Activated CD8-positive, alpha-beta memory T cell treated with anti-CD3 and anti-CD28 coated beads, Interleukin-2, amount 50 U/mL, for 48 hours (primary cell): ENCODE results near the gene EGFL8.
A peak's percentile ranks its signal among the peaks of the same experiment; 100 is the strongest.
"Not testable (repeated sequence)": the region's sequence is repeated elsewhere in the genome, so short reads cannot be mapped to it uniquely, and the experiment has no call there.

ENCODE experiments used
- DNase-seq: peaks from one replicate; pipeline ENCODE4 v3.0.0-alpha.2; 2020

EGFL8 gene

GRCh38 chr6:32185681-32186131 is 21.3 kb downstream of the EGFL8 start:
- peak; percentile 68 for DNase-seq

- DNase-seq, result not testable (repeated sequence)
Measured at GRCh38 chr6:32186151-32186840, 21.9 kb downstream of the EGFL8 start.

- no peak for DNase-seq
Measured at GRCh38 chr6:32187009-32187709, 22.8 kb downstream of the EGFL8 start.

GRCh38 chr6:32187725-32188380 is 23.5 kb downstream of the EGFL8 start:
- DNase-seq, result not testable (repeated sequence)

- no peak for DNase-seq
Measured at GRCh38 chr6:32188381-32189068, 24.1 kb downstream of the EGFL8 start.

- no peak for DNase-seq
Measured at GRCh38 chr6:32189069-32189741, 24.8 kb downstream of the EGFL8 start.

GRCh38 chr6:32189742-32190053 is 25.3 kb downstream of the EGFL8 start:
- DNase-seq, result no peak

GRCh38 chr6:32190054-32190851 is 25.9 kb downstream of the EGFL8 start, which contains the start of gene PBX2:
Gene PBX2, minus strand, starts transcription at chr6:32190202. Its CDS starts 287 bp downstream, at chr6:32189915.
- peak; percentile 74 for DNase-seq

GRCh38 chr6:32190911-32191677 is 26.7 kb downstream of the EGFL8 start:
- no peak for DNase-seq

GRCh38 chr6:32191696-32192607 is 27.6 kb downstream of the EGFL8 start:
- DNase-seq, result no peak

GRCh38 chr6:32192608-32193039 is 28.2 kb downstream of the EGFL8 start, which contains the start of gene GPSM3:
Gene GPSM3, minus strand, starts transcription at chr6:32192643. Its CDS starts 130 bp downstream, at chr6:32192513.
- DNase-seq, result peak; percentile 67

GRCh38 chr6:32193096-32193495 is 28.7 kb downstream of the EGFL8 start:
- not testable (repeated sequence) for DNase-seq

- DNase-seq, result no peak
Measured at GRCh38 chr6:32194388-32194787, 30.0 kb downstream of the EGFL8 start.

- no peak for DNase-seq
Measured at GRCh38 chr6:32194825-32195651, 30.6 kb downstream of the EGFL8 start.

- DNase-seq, result peak; percentile 100
Measured at GRCh38 chr6:32195652-32195901, 31.2 kb downstream of the EGFL8 start.

- DNase-seq, result peak; percentile 89
Measured at GRCh38 chr6:32195902-32196681, 31.7 kb downstream of the EGFL8 start.

GRCh38 chr6:32196682-32197616 is 32.6 kb downstream of the EGFL8 start:
- no peak for DNase-seq
